OCI-LY7 (cell line): ENCODE results near the gene PIGH. TPM values are rescaled to one million over a fixed set of nuclear protein-coding genes. Genes with fewer than 3 reads are reported as not detected.

Source experiments
- BruUV-seq: library from RNA; stranded (reverse); fragments of 400-500 nt; replicated peaks from 2 replicates; lab custom pipeline; 2021; lab: Mats Ljungman, UMichigan
- CTCF ChIA-PET: fragments of 300-600 bp; sonication (Branson Sonifier 250); formaldehyde crosslinking; loops from one replicate; lab custom pipeline; 2022; ENCODE audit warnings: antibody characterized with exemption; ENCODE audit not compliant: unreplicated experiment; lab: Charles Lee
- POLR2A ChIA-PET: fragments of 300-600 bp; sonication (Branson Sonifier 250); formaldehyde crosslinking; loops from one replicate; lab custom pipeline; 2022; ENCODE audit warnings: antibody characterized with exemption; lab: Charles Lee
- DNase-seq: peaks from one replicate; pipeline ENCODE4 v3.0.0-alpha.2; 2015; ENCODE audit warnings: low spot score
- H2AFZ ChIP-seq: fragments of 200-600 bp; sonication (generic), shearing (Covaris generic); 2 replicates; pipeline ENCODE4 v1.6.1; 2014; ENCODE audit warnings: mild to moderate bottlenecking, antibody characterized with exemption, low read length, moderate library complexity
- H3K27ac ChIP-seq: fragments of 200-600 bp; sonication (generic); 2 replicates; pipeline ENCODE4 v1.5.1; 2014; ENCODE audit warnings: mixed run types, low read depth, mild to moderate bottlenecking, moderate library complexity, low read length, inconsistent platforms; ENCODE audit not compliant: poor library complexity, severe bottlenecking
- H3K36me3 ChIP-seq: fragments of 200-600 bp; sonication (generic); 2 replicates; pipeline ENCODE4 v1.6.1; 2014; ENCODE audit warnings: mild to moderate bottlenecking, antibody characterized with exemption, low read length, moderate library complexity, mixed read lengths; ENCODE audit not compliant: insufficient read depth
- H3K4me1 ChIP-seq: fragments of 200-600 bp; sonication (generic); 2 replicates; pipeline ENCODE4 v1.5.1; 2014; ENCODE audit warnings: mild to moderate bottlenecking, low read length; ENCODE audit not compliant: insufficient read depth, poor library complexity, severe bottlenecking
- H3K4me2 ChIP-seq: fragments of 200-600 bp; sonication (generic); 2 replicates; pipeline ENCODE4 v1.6.1; 2014; ENCODE audit warnings: mild to moderate bottlenecking, low read length
- H3K4me3 ChIP-seq: fragments of 200-600 bp; sonication (generic); 2 replicates; pipeline ENCODE4 v1.5.1; 2014; ENCODE audit warnings: mild to moderate bottlenecking, low read depth, low read length; ENCODE audit not compliant: poor library complexity, severe bottlenecking
- H3K79me2 ChIP-seq: fragments of 200-600 bp; sonication (generic); 2 replicates; pipeline ENCODE4 v1.6.1; 2016; ENCODE audit warnings: low read depth, mild to moderate bottlenecking, low read length, moderate library complexity, mixed read lengths; ENCODE audit not compliant: insufficient read depth
- H3K9me2 ChIP-seq: fragments of 200-600 bp; sonication (generic); 2 replicates; pipeline ENCODE4 v1.6.1; 2016; ENCODE audit warnings: mild to moderate bottlenecking, low read length, mixed read lengths; ENCODE audit not compliant: insufficient read depth
- H3K9me3 ChIP-seq: fragments of 200-600 bp; sonication (generic); 2 replicates; pipeline ENCODE4 v1.6.1; 2014; ENCODE audit warnings: mild to moderate bottlenecking, mixed run types, low read length, mixed read lengths
- H4K20me1 ChIP-seq: fragments of 200-600 bp; sonication (generic); 2 replicates; pipeline ENCODE4 v1.6.1; 2014; ENCODE audit warnings: mild to moderate bottlenecking, antibody characterized with exemption, low read length, moderate library complexity, mixed read lengths; ENCODE audit not compliant: insufficient read depth
- CTCF ChIP-seq: fragments of 200-600 bp; sonication (generic); conservative IDR thresholded peaks from 2 replicates; pipeline ENCODE4 v1.5.1; 2014; ENCODE audit warnings: mild to moderate bottlenecking, antibody characterized with exemption, low read length, moderate library complexity, mixed read lengths
- EZH2phosphoT487 ChIP-seq: fragments of 200-600 bp; sonication (generic); IDR thresholded peaks from 2 replicates; pipeline ENCODE4 v1.6.1; 2018; ENCODE audit warnings: low read depth, borderline replicate concordance, mild to moderate bottlenecking, mixed run types, antibody characterized with exemption, low read length, moderate library complexity, mixed read lengths
- intact Hi-C: fragments of 100-400 bp; cut with micrococcal nuclease; formaldehyde crosslinking; loops from one replicate; pipeline ENCODE4 v1.10.0; 2022; ENCODE audit not compliant: unreplicated experiment
- total RNA-seq, 2 experiments: library from RNA; depleted of rRNA in 1 of 2; stranded (reverse); fragments of >200 nt in 1 of 2; shearing (Covaris generic) in 1 of 2; gene quantifications; 2 replicates each; pipeline ENCODE4 v1.2.3, GENCODE V29; 2014 to 2022

The PIGH gene
- total RNA-seq, 2 experiments from 2014 or later, result 15.5 to 23.0 TPM

GRCh38 chr14:67579040-67579439 is 21.0 kb downstream of the PIGH start:
- Histone ChIP-seq H3K27ac (no peak overlapping the region), H2AFZ (no peak overlapping the region), H3K36me3 (no peaks in the 10 kb centered on the region), H3K4me2 (no peak overlapping the region), H3K9me3 (no peaks in the 10 kb centered on the region), H3K79me2 (no peaks in the 10 kb centered on the region), H3K9me2 (no peaks in the 10 kb centered on the region), H3K4me3 (no peak overlapping the region), H4K20me1 (no peaks in the 10 kb centered on the region), H3K4me1 (no peaks in the 10 kb centered on the region)
- ChIA-PET POLR2A (no interaction called here), CTCF (no interaction called here)
- TF ChIP-seq CTCF, result no peak
- no peak for TF ChIP-seq EZH2phosphoT487
- no peak for DNase-seq
- intact Hi-C loops, result no loop called here
- BruUV-seq, result no TSS peak

DNA sequence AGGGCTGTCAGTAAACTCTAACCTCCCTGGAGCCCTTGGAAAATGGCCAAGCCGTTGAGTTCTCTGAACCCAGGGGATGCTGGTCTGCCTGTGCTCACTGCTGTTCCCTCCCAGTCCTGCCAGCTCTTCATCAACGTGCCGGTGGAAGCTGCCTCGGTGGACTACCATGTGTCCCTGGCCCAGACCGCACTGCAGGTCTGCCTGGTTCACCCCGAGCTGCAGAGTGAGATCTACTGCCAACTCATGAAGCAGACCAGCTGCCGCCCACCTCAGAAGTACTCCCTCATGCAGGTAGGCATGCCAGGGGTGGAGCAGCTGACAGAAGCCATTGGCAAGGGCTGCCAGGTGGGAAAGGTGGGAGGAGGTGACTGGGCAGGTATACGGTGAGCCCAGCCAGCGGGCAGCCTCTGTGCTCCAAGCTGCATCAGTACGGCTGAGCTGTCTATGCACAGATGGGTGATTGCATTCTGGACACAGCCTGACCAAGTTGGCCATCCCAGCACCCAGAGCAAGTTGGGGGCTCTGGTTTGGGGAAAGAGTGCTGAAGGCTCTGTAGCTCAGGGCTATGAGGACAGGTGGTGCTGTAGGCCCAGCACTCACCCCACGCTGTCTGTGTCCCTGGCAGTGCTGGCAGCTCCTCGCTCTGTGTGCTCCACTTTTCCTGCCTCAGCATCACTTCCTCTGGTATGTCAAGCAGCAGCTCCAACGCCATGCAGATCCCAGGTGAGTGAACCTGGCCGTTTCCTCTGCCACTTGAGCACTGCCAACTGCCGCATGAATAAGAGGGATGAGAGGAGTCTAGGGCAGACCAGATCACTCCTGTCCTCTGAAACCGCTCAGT is 21.9 kb downstream of the PIGH start:
- Histone ChIP-seq H3K4me1 (no peaks in the 10 kb centered on the region), H3K36me3 (no peaks in the 10 kb centered on the region), H4K20me1 (no peaks in the 10 kb centered on the region), H3K4me2 (no peak overlapping the region), H3K4me3 (no peak overlapping the region), H3K9me2 (no peaks in the 10 kb centered on the region), H3K79me2 (no peaks in the 10 kb centered on the region), H3K9me3 (no peaks in the 10 kb centered on the region), H3K27ac (no peak overlapping the region), H2AFZ (no peak overlapping the region)
- BruUV-seq, result no TSS peak
- DNase-seq, result no peak
- TF ChIP-seq EZH2phosphoT487 (no peak), CTCF (no peak)
- ChIA-PET CTCF (interaction anchor here (1.1 kb wide), 1 partner anchor 126 kb away, joined by 4 read pairs; no protein-coding TSS in a partner anchor), POLR2A (no interaction called here)
- intact Hi-C loops, result no loop called here

GRCh38 chr14:67577181-67577808 is 22.8 kb downstream of the PIGH start:
- DNase-seq, result no peak
- ChIA-PET CTCF (interaction anchor here (0.6 to 1.1 kb wide), 2 partner anchors 14 to 127 kb away, joined by 3 to 4 read pairs; no protein-coding TSS in a partner anchor), POLR2A (interaction anchor here (0.6 to 1.2 kb wide), 3 partner anchors 14 to 131 kb away, joined by 3 to 5 read pairs (median 3); partner anchors contain the start of gene PIGH)
- no peak overlapping the region for H3K4me3 ChIP-seq
- TF ChIP-seq CTCF (no peak), EZH2phosphoT487 (no peak)
- H3K9me2 ChIP-seq, result no peaks in the 10 kb centered on the region
- no peak overlapping the region for H2AFZ ChIP-seq
- H3K9me3 ChIP-seq, result no peaks in the 10 kb centered on the region
- H3K4me2 ChIP-seq, result no peak overlapping the region
- H4K20me1 ChIP-seq, result no peaks in the 10 kb centered on the region
- no TSS peak for BruUV-seq
- H3K4me1 ChIP-seq, result no peaks in the 10 kb centered on the region
- H3K36me3 ChIP-seq, result no peaks in the 10 kb centered on the region
- H3K79me2 ChIP-seq, result no peaks in the 10 kb centered on the region
- intact Hi-C loops, result no loop called here
- H3K27ac ChIP-seq, result no peak overlapping the region
